OCI-M2 (cell line): Measurements from ENCODE around the gene ZFYVE27.

Experiments
- DNase-seq: peaks from one replicate; lab custom pipeline; 2025; ENCODE audit not compliant: unreplicated experiment; lab: John Stamatoyannopoulos, UW

ZFYVE27 gene

GRCh38 chr10:97766996-97767924 is 30.3 kb downstream of the ZFYVE27 start:
- no peak for DNase-seq

DNA sequence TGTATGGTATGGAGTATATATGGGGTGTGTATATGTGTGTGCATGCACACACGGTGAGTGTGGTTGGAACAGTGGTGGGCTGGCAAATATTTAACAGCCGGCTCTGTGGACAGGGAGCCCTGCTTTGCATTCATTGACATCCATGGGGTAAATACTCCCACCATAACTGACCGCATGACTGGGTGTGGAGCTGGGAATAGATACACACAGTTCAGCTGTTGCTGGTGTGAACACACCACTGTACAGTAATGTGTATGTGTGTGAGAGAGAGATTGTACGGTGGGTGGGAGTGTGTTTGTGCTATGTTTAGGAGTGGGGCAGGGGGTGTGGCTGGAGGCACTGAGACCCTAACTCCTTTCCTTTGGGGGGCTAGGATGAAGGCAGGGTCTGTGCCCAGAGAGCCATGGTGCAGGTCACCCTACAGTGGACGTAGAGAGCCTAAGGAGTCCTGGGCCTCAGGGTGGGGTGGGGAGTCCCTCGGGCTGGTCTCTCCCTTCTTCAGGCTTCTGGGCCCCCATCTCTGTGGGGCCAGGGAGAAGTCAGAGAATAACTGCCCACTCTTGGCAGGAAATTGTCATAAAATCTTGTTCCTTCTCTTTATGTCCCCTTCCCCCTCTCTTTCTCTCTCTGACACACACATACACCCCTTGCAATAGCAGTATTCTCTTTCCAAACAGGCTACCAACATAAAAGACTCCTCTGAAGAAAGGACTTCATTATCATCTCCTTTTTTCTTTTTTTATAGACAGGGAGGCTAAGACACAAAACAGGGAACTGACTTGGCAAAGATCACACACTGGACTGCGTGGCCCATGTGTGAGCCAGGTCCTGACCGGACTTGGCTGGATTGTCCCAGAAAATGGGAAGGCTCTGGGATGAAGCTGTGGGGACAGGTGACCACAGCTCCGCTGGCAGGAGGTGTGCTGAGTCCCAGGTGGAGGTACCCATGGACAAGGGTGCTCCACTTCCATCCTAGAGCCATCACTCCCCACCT is 31.7 kb downstream of the ZFYVE27 start:
- no peak for DNase-seq

GRCh38 chr10:97770255-97770654 is 33.3 kb downstream of the ZFYVE27 start:
- DNase-seq: no peak

- DNase-seq: no peak
These were observed 34.3 kb downstream of the ZFYVE27 start for GRCh38 chr10:97771055-97771891.

- no peak for DNase-seq
These were observed 35.2 kb downstream of the ZFYVE27 start, which contains the start of gene SFRP5 for GRCh38 chr10:97771913-97772823. Gene SFRP5 (minus strand): TSS chr10:97771999. CDS start chr10:97771833, 166 bp downstream.

DNA sequence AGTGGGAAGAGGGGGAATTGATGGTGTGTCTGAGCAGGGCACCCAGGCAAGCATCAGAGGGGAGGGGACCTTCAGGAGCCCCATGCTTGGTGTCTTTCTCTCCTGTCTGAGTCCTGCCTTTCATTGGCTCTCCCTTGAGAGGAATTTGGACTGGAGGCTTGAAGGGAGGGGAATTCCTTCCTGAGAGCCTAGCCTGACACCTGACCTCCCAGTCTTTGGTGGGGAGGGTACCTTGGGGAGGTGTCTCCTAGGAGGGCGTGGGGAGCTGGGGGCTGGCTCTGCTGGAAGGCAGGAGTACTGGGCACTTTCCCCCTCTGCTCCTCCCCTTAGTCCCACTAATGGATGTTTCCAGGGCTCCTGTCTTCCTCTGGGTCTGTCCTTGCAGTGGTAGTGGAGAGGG is 36.2 kb downstream of the ZFYVE27 start:
- no peak for DNase-seq

GRCh38 chr10:97774811-97775294 is 37.9 kb downstream of the ZFYVE27 start:
- no peak for DNase-seq

DNA sequence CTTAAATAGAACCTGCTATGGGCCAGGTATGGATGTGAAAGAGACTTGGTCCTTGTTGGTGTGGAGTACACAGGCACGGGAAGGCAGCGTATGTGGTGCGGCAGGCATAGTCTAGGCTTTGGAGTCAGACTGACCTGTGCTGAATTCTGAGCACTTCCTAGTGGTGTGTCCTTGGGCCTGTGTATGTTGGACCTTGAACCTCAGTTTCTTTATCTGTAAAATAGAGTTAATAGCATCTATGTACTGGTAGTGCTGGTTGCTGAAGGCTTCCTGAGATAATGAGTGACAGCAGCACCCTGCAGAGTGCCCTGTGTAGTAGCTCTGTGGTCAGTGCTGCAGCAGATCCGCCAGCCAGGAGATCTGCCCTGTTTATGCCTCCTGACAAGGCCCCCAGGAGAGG is 40.2 kb downstream of the ZFYVE27 start:
- DNase-seq: no peak

DNA sequence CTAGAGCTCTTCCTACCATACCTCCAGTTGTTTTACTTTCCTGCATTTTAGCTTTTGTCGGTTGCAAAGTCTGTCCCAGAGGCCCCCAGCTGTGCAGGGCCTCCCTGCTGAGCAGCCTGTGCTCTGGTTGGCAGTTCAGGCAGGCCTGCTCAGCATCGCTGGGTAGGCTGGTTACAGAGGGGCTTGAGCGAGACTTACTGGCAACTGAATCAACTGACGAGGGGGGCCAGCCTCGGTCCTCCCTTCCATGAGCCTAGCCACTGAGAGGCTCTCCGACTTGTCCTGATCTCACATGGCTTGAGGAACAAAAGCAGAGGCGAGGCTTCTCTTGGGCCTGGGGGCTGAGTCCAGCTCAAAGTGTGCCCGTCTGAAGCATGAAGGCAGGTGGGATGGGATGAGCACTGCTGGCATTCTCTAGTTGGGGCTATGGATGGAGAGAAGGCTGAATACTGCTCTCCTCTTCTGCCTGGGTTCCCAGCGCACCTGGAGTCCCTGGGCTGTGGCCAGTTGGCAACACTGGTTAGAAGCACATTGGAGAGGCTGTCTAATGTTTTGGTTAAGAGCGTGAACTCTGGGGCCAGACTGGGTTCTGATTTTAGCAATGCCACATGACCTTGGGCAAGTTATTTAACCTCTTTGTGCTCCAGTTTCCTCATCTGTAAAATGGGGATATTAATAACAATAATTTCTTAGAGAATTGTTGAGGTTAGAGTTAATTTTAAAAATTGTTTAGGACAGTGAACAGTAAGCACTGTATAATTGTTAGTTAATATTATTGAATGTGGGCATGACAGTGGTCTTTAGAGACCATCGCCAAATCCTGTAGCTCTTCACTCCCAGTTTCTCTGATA is 41.7 kb downstream of the ZFYVE27 start:
- DNase-seq: no peak

GRCh38 chr10:97779492-97779891 is 42.6 kb downstream of the ZFYVE27 start:
- DNase-seq: no peak

DNA sequence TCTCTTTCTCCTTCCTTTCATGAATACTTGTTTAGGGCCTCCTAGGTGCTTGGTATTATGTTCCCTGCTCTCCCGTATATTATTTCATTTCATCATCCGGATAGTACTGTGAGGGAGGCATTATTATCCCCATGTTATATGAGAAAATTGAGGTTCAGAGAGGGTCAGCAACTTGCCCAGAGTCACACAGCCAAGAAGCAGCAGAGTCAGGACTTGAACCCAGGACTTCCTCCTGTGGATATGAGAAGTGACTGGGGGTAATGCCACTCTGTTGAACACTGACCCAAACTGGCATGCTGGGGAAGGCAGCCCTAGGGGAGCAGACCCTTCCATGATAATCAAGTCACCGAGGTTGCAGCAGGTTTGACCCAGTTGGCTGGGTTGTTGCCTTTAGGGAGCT is 43.0 kb downstream of the ZFYVE27 start:
- no peak for DNase-seq

- DNase-seq: no peak
These were observed 44.1 kb downstream of the ZFYVE27 start for GRCh38 chr10:97780841-97781617.

DNA sequence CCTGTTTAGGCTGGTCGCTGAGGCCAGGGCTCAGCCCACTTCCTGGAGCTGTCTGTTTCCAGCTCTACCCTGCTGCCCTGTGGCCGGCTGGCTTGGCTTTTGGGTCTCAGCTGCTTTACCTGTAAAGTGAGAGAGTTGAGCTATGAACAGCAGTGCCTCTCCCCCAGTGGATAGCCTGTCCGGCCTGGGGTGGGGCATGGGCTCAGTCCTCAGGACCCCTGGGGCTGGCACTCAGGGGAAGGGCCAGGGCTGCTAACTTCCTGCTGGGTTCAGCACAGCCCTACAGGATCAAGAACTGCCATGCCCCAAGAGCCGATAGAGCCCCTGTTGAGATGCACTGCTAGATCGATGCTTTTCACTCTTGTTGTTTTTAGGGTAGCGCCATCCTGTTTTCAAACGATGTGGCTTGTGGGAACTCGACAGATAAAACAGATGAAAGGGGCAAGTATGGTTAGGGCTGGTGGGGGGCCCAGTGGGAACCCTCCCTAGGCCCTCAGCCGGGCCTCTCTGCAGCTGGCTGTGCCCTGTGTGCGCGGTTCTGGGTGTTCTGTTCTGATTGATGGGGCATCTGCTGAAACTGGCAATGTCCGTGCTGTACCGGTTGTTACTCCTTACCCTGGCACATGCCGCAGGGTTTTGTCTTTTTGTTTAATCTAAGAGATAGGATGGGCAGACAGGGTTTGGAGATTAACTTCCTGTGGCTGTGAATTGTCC is 44.8 kb downstream of the ZFYVE27 start:
- no peak for DNase-seq

DNA sequence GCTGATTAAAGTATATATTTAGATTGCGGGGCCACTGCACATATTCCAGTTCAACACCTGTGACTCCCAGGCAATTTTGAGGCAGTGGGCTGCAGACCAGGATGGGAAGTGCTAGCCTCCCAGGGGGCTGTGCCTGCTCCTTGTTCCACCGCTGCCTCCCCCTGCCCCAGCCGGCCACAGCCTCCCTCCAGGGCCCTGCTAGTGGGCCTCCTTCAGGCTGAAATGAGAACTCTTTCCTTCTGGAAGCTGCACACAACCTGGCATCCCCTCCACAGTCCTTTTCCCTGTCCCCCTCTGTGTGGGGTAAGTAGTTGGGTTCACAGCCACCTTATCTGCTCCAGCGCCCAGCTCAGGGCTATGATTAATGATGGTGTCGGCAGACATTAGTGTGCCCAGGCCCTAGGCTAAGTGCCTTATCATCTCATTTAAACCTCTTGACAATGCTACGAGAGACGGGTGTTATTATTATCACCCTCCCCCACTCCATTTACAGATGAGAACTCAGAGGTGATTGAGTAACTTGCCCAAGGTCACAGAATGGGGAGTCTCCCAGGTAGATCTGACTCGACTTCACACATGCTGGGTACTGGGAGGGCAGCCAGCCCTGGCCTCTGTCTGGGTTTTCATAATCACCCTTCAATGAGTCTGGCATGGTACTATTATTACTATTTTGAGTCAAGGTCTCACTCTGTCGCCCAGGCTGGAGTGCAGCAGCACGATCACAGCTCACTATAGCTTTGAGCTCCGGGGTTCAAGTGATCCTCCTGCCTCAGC is 45.7 kb downstream of the ZFYVE27 start:
- DNase-seq: no peak

GRCh38 chr10:97784200-97784810 is 47.4 kb downstream of the ZFYVE27 start:
- DNase-seq: no peak

GRCh38 chr10:97785231-97785630 is 48.3 kb downstream of the ZFYVE27 start:
- no peak for DNase-seq
